Neuronal stem cell (in vitro differentiated cells): ENCODE measurements around the gene RAD52.

ENCODE experiments used
- DNase-seq: peaks from one replicate; pipeline ENCODE4 v3.0.0-alpha.2; 2013; ENCODE audit warnings: low spot score
- H2AFZ ChIP-seq: one replicate; pipeline ENCODE4 v1.6.1; 2013; ENCODE audit warnings: mild to moderate bottlenecking, low read length, inconsistent platforms
- H2AK5ac ChIP-seq: 2 replicates; pipeline ENCODE4 v1.6.1; 2013; ENCODE audit warnings: low read depth, mild to moderate bottlenecking, inconsistent platforms, low read length, moderate library complexity, mixed read lengths
- H2BK120ac ChIP-seq: 2 replicates; pipeline ENCODE4 v1.6.1; 2013; ENCODE audit warnings: low read depth, mild to moderate bottlenecking, inconsistent platforms, low read length, moderate library complexity, mixed read lengths
- H2BK12ac ChIP-seq: one replicate; pipeline ENCODE4 v1.6.1; 2013; ENCODE audit warnings: low read length, inconsistent platforms
- H2BK15ac ChIP-seq: 2 replicates; pipeline ENCODE4 v1.6.1; 2013; ENCODE audit warnings: mild to moderate bottlenecking, low read length, inconsistent platforms, mixed read lengths
- H2BK5ac ChIP-seq: one replicate; pipeline ENCODE4 v1.6.1; 2013; ENCODE audit warnings: inconsistent platforms, mild to moderate bottlenecking, low read length, moderate library complexity
- H3K14ac ChIP-seq: one replicate; pipeline ENCODE4 v1.6.1; 2013; ENCODE audit warnings: low read length, inconsistent platforms
- H3K18ac ChIP-seq: 2 replicates; pipeline ENCODE4 v1.6.1; 2013; ENCODE audit warnings: low read length, inconsistent platforms
- H3K23ac ChIP-seq: 2 replicates; pipeline ENCODE4 v1.6.1; 2013; ENCODE audit warnings: low read depth, mild to moderate bottlenecking, mixed read lengths, low read length, inconsistent platforms; ENCODE audit not compliant: poor library complexity
- H3K27ac ChIP-seq: replicated peaks from 3 replicates; pipeline ENCODE4 v1.5.1; 2013; ENCODE audit warnings: low read length, inconsistent platforms
- H3K27me3 ChIP-seq, 3 experiments: 2 replicates each; pipeline ENCODE4 v1.6.1; 2013; ENCODE audit warnings: low read length in 3 of 3, mild to moderate bottlenecking in 2 of 3, inconsistent platforms in 1 of 3, low read depth in 1 of 3, mixed read lengths in 1 of 3, moderate library complexity in 1 of 3; ENCODE audit not compliant: control insufficient read depth in 3 of 3, insufficient read depth in 3 of 3
- H3K36me3 ChIP-seq, 2 donors: replicated peaks in 1 of 2; 2 replicates each; pipeline ENCODE4 v1.6.1; 2013; ENCODE audit warnings: low read length in 2 of 2; ENCODE audit not compliant: control insufficient read depth in 2 of 2, insufficient read depth in 2 of 2
- H3K4ac ChIP-seq: 2 replicates; pipeline ENCODE4 v1.6.1; 2013; ENCODE audit warnings: inconsistent platforms, mild to moderate bottlenecking, low read length, moderate library complexity
- H3K4me1 ChIP-seq, 2 donors: 1 replicate in 1 of 2; 2 replicates in 1 of 2; pipeline ENCODE4 v1.6.1; 2013; ENCODE audit warnings: low read length in 2 of 2, low read depth in 1 of 2; ENCODE audit not compliant: control insufficient read depth in 2 of 2, insufficient read depth in 1 of 2
- H3K4me2 ChIP-seq: one replicate; pipeline ENCODE4 v1.6.1; 2013; ENCODE audit warnings: mild to moderate bottlenecking, low read length, inconsistent platforms; ENCODE audit not compliant: insufficient read depth, poor library complexity, severe bottlenecking
- H3K4me3 ChIP-seq, 2 donors: 2 replicates each; pipeline ENCODE4 v1.5.1; 2013; ENCODE audit warnings: low read length in 2 of 2, mild to moderate bottlenecking in 2 of 2, inconsistent platforms in 1 of 2, moderate library complexity in 1 of 2
- H3K79me1 ChIP-seq: one replicate; pipeline ENCODE4 v1.6.1; 2013; ENCODE audit warnings: low read depth, mild to moderate bottlenecking, inconsistent platforms, low read length, moderate library complexity
- H3K9ac ChIP-seq: one replicate; pipeline ENCODE4 v1.6.1; 2013; ENCODE audit warnings: mild to moderate bottlenecking, low read depth, low read length, inconsistent platforms; ENCODE audit not compliant: poor library complexity
- H3K9me3 ChIP-seq, 2 donors: replicated peaks in 1 of 2; 2 replicates each; pipeline versions ENCODE3 to v1.6.1; 2013; ENCODE audit warnings: low read length in 2 of 2, mild to moderate bottlenecking in 2 of 2, inconsistent platforms in 1 of 2, low read depth in 1 of 2, mixed read lengths in 1 of 2, moderate library complexity in 1 of 2; ENCODE audit not compliant: control insufficient read depth in 2 of 2, insufficient read depth in 1 of 2
- H4K8ac ChIP-seq: one replicate; pipeline ENCODE4 v1.6.1; 2013; ENCODE audit warnings: low read depth, mild to moderate bottlenecking, inconsistent platforms, low read length, moderate library complexity
- H4K91ac ChIP-seq: one replicate; pipeline ENCODE4 v1.6.1; 2013; ENCODE audit warnings: low read length, low read depth, mild to moderate bottlenecking, inconsistent platforms; ENCODE audit not compliant: poor library complexity
- WGBS, 2 donors: extraction: QIAGEN DNeasy Blood & Tissue Kit; methylation state at CpG; one replicate each; pipeline ENCODE4 v1.1.7; 2013; ENCODE audit warnings: missing lambda C conversion rate in 2 of 2, mixed read lengths in 1 of 2; ENCODE audit not compliant: insufficient read length in 2 of 2, insufficient replicate concordance in 1 of 2; ENCODE audit errors: extremely low coverage in 2 of 2; 5-methylcytosine and 5-hydroxymethylcytosine counted together

RAD52 gene

DNA sequence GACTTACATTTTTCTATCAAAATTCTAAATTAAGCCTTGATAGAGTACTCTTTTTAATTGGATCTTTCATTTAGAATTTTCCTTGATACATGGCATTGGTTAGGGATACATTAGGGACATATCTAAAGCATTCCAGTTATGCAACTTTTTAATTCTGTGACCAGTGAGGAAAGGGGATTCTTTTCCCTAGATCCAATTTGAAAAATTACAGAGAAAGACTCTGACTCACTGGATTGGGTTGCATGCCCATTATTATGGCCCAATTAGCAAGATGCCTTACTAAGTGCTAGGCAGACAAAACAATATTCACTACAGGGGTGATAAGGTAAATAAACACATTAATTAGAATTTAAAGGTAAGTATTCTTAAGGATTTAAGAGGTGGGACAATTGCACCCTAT is 5.2 kb upstream of the RAD52 start:
- no peak overlapping the region for H3K23ac ChIP-seq
- H2BK15ac ChIP-seq = no peak overlapping the region
- no peak overlapping the region for H2BK12ac ChIP-seq
- H3K27me3 ChIP-seq = no peaks in the 10 kb centered on the region
- H3K36me3 ChIP-seq = no peaks in the 10 kb centered on the region
- no peak overlapping the region for H3K9ac ChIP-seq
- no peak overlapping the region for H2BK120ac ChIP-seq
- no peaks in the 10 kb centered on the region for H3K79me1 ChIP-seq
- H3K4me1 ChIP-seq = peaks cover 9 to 10% of the 10 kb centered on the region in 2 donors
- H3K18ac ChIP-seq = no peak overlapping the region
- H4K91ac ChIP-seq = no peak overlapping the region
- H3K4me3 ChIP-seq = no peak overlapping the region
- no peak for DNase-seq
- no peak overlapping the region for H3K4me2 ChIP-seq
- no peaks in the 10 kb centered on the region for H3K9me3 ChIP-seq
- no peak overlapping the region for H2AFZ ChIP-seq
- H2AK5ac ChIP-seq = no peak overlapping the region
- no peak overlapping the region for H3K27ac ChIP-seq
- H2BK5ac ChIP-seq = no peak overlapping the region
- H3K14ac ChIP-seq = no peak overlapping the region
- H4K8ac ChIP-seq = no peak overlapping the region
- no peak overlapping the region for H3K4ac ChIP-seq

DNA sequence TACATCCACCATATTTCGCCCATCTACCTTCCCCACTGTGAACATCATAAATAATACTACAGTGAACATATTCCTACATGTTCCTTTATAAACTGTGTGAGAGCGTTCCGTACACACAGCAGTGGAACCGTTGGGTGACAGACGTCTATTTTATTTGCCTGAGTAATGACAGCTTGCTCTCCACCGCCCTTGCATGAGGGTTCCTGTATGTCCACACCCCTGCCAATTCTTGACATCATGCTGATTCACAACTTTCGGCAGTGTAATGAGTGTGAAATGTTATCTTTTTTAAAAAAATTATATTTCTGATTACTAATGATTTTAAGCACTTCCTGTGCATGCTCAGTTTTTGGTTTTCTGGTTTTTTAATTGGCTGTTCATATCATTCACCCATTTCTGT is 4.3 kb upstream of the RAD52 start:
- no peak overlapping the region for H3K23ac ChIP-seq
- no peak overlapping the region for H3K9ac ChIP-seq
- H3K4ac ChIP-seq = no peak overlapping the region
- no peak overlapping the region for H3K18ac ChIP-seq
- H2BK120ac ChIP-seq = no peak overlapping the region
- H2BK12ac ChIP-seq = no peak overlapping the region
- H3K79me1 ChIP-seq = no peaks in the 10 kb centered on the region
- H3K27me3 ChIP-seq = no peaks in the 10 kb centered on the region
- no peak for DNase-seq
- H4K8ac ChIP-seq = no peak overlapping the region
- H3K14ac ChIP-seq = no peak overlapping the region
- peaks cover 7 to 8% of the 10 kb centered on the region in 2 donors for H3K4me1 ChIP-seq
- H4K91ac ChIP-seq = no peak overlapping the region
- no peak overlapping the region for H2AK5ac ChIP-seq
- no peaks in the 10 kb centered on the region for H3K9me3 ChIP-seq
- no peak overlapping the region for H3K27ac ChIP-seq
- no CpG with 5 or more reads among the region's 7 CpGs for WGBS, 2 donors
- no peak overlapping the region for H3K4me3 ChIP-seq
- no peak overlapping the region for H3K4me2 ChIP-seq
- no peak overlapping the region for H2BK5ac ChIP-seq
- H2AFZ ChIP-seq = peak overlapping the region; percentile 27
- no peaks in the 10 kb centered on the region for H3K36me3 ChIP-seq
- H2BK15ac ChIP-seq = no peak overlapping the region

DNA sequence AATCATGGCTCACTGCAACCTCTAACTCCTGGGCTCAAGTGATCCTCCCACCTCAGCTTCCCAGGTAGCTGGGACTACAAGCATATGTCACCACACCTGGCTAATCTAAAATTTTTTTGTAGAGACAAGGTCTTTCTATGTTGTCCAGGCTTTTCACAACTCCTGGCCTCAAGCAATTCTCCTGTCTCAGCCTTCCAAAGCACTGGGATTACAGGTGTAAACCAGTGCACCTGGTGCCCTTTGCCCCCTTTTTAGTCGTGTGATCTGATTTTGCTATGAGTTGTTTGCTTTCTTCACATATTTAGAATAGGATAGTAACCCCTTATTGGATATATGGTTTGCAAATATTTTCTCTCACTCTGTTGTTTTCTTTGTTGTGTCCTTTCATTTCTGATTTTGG is 1.7 kb upstream of the RAD52 start:
- Histone ChIP-seq H3K4ac (no peak overlapping the region), H3K18ac (no peak overlapping the region), H3K4me1 (peaks cover 0 to 5% of the 10 kb centered on the region in 2 donors), H3K36me3 (no peaks in the 10 kb centered on the region), H2BK5ac (no peak overlapping the region), H3K9ac (no peak overlapping the region), H3K79me1 (peaks cover 6% of the 10 kb centered on the region), H3K27ac (no peak overlapping the region), H3K14ac (no peak overlapping the region), H3K4me3 (no peak overlapping the region), H2BK12ac (no peak overlapping the region), H3K27me3 (no peaks in the 10 kb centered on the region), H2BK120ac (no peak overlapping the region), H2BK15ac (no peak overlapping the region), H4K8ac (no peak overlapping the region), H3K4me2 (no peak overlapping the region), H2AFZ (no peak overlapping the region), H3K9me3 (no peaks in the 10 kb centered on the region), H2AK5ac (no peak overlapping the region), H4K91ac (no peak overlapping the region), H3K23ac (no peak overlapping the region)
- DNase-seq = no peak
- WGBS, 2 donors = no CpG with 5 or more reads among the region's 1 CpG

DNA sequence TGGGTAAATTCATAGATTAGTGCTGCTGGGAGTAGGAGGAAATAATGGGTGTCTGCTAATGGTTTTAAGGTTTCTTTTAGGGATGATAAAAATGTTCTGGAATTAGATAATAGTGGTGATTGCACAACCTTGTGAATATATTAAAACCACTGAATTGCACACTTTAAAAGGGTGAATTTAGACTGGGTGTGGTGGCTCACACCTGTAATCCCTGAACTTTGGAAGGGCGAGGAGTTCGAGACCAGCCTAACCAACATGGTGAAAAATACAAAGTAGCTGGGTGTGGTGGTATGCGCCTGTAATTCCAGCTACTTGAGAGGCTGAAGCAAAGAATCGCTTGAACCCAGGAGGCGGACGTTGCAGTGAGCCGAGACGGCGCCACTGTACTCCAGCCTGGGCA is 1.3 kb downstream of the RAD52 start:
- DNase-seq = no peak
- Histone ChIP-seq H3K9me3 (no peaks in the 10 kb centered on the region), H2BK5ac (no peak overlapping the region), H3K79me1 (peaks cover 7% of the 10 kb centered on the region), H4K8ac (no peak overlapping the region), H2AK5ac (no peak overlapping the region), H3K4me2 (peak overlapping the region; percentile 65), H2AFZ (no peak overlapping the region), H4K91ac (no peak overlapping the region), H3K4me1 (peaks cover 0 to 5% of the 10 kb centered on the region in 2 donors), H3K9ac (no peak overlapping the region), H3K4me3 (peak overlapping the region in 1 of 2 donors; percentile 73), H3K18ac (no peak overlapping the region), H2BK15ac (no peak overlapping the region), H3K27ac (no peak overlapping the region), H3K4ac (no peak overlapping the region), H3K27me3 (no peaks in the 10 kb centered on the region), H2BK120ac (no peak overlapping the region), H2BK12ac (no peak overlapping the region), H3K23ac (no peak overlapping the region), H3K14ac (no peak overlapping the region), H3K36me3 (peaks cover 5 to 21% of the 10 kb centered on the region in 2 donors)
- no CpG with 5 or more reads among the region's 9 CpGs for WGBS, 2 donors
